ENCODE results near the gene YIPF3. TPM values are rescaled to one million over a fixed set of nuclear protein-coding genes. Genes with fewer than 3 reads are reported as not detected.
"Not testable (repeated sequence)": the region's sequence is repeated elsewhere in the genome, so short reads cannot be mapped to it uniquely, and the experiment has no call there.

The YIPF3 gene
- total RNA-seq, 4 donors from 2014 or later: 83.4 to 146 (median 103) TPM

DNA sequence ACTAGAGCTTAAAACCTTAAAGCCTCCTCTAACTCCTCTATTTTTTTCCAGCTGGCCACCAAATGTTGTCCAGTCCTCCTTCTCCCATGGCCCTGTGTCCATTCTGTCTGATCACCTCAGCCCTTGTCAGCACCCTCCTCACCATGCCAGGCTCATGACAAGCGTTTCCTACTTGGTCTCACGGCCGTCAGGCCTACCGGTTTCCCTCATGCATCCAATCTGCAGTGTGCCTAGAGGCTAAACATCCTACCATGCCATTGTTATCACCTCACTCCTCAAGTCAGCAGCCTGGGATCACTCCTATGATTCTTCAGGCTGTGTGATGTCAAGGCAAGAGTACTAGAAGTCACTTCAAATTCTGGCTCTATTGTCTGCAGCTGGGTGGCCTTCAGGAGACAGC, 49.0 kb downstream of the YIPF3 start:
- TF ChIP-seq, protein P1, sequence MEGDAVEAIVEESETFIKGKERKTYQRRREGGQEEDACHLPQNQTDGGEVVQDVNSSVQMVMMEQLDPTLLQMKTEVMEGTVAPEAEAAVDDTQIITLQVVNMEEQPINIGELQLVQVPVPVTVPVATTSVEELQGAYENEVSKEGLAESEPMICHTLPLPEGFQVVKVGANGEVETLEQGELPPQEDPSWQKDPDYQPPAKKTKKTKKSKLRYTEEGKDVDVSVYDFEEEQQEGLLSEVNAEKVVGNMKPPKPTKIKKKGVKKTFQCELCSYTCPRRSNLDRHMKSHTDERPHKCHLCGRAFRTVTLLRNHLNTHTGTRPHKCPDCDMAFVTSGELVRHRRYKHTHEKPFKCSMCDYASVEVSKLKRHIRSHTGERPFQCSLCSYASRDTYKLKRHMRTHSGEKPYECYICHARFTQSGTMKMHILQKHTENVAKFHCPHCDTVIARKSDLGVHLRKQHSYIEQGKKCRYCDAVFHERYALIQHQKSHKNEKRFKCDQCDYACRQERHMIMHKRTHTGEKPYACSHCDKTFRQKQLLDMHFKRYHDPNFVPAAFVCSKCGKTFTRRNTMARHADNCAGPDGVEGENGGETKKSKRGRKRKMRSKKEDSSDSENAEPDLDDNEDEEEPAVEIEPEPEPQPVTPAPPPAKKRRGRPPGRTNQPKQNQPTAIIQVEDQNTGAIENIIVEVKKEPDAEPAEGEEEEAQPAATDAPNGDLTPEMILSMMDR (IDR thresholded peaks at IDR 0.05): no peak
- TF ChIP-seq POLR2AphosphoS5 (IDR thresholded peaks at IDR 0.05): no peak
- no peak for TF ChIP-seq POLR2A (IDR thresholded peaks at IDR 0.05)
- no peak for TF ChIP-seq EP300 (IDR thresholded peaks at IDR 0.05; ENCODE audit: low read depth)
- DNase-seq: no peak
- no peak overlapping the region for H3K4me3 ChIP-seq
- peaks cover 34% of the 10 kb centered on the region for H3K27me3 ChIP-seq
- 84 to 85% methylated on average over 4 of the region's 4 CpGs for WGBS, 2 donors (ENCODE audit: low coverage in 1 of 2)
- intact Hi-C loops (cut with DNase I; ENCODE audit: low total_unique reads): no loop called here
- no peaks in the 10 kb centered on the region for H3K4me1 ChIP-seq
- H3K9me3 ChIP-seq: no peaks in the 10 kb centered on the region
- no peaks in the 10 kb centered on the region for H3K36me3 ChIP-seq
- no peak overlapping the region for H3K27ac ChIP-seq
- in situ Hi-C loops (cut with MboI; ENCODE audit: low pct_ligation_motif_present in 1 of 4, low pct_unique_long_range_greater_than_20kb in 1 of 4, low sequenced_read_pairs in 3 of 4): no loop called here

DNA sequence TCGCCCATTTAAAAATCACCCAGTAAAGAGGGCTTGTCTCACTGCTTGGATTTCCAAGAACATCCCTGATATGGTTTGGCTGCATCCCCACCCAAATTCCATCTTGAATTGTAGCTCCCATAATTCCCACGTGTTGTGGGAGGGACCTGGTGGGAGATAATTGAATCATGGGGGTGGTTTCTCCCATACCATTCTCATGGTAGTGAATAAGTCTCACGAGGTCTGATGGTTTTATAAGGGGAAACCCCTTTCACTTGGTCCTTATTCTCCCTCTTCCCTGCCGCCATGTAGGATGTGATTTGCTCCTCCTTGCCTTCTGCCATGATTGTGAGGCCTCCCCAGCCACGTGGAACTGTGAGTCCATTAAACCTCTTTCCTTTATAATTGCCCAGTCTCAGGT, 49.5 kb downstream of the YIPF3 start:
- H3K4me1 ChIP-seq; H3K9me3 ChIP-seq; DNase-seq; H3K4me3 ChIP-seq; in situ Hi-C loops (cut with MboI; ENCODE audit: low pct_ligation_motif_present in 1 of 4, low pct_unique_long_range_greater_than_20kb in 1 of 4, low sequenced_read_pairs in 3 of 4); intact Hi-C loops (cut with DNase I; ENCODE audit: low total_unique reads); H3K27ac ChIP-seq; H3K36me3 ChIP-seq: not testable (repeated sequence)
- WGBS, 2 donors (ENCODE audit: low coverage in 1 of 2): 51 to 60% methylated on average over 4 to 5 of the region's 5 CpGs
- peaks cover 39% of the 10 kb centered on the region for H3K27me3 ChIP-seq

DNA sequence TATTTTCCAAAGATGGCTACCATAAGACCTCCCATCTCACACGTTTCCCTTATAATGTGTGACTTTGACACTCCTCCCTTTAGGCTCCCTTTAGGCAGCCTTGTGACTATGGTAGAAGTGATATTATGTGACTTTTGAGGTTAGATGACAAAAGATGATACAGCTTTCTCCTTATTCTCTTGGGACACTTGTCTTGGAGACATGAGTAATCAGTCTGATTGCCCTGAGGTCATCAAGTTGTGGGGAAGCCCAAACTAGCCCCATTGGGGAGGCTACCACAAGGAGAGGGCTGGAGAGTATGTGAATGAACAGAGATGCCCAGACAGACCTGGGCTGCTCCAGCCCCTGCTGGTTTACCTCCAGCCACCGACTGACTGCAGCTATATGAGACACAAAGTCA, 50.8 kb downstream of the YIPF3 start:
- in situ Hi-C loops (cut with MboI; ENCODE audit: low pct_ligation_motif_present in 1 of 4, low pct_unique_long_range_greater_than_20kb in 1 of 4, low sequenced_read_pairs in 3 of 4) (no loop called here), intact Hi-C loops (cut with DNase I; ENCODE audit: low total_unique reads) (no loop called here)
- Histone ChIP-seq H3K9me3 (no peaks in the 10 kb centered on the region), H3K36me3 (no peaks in the 10 kb centered on the region), H3K27ac (no peak overlapping the region), H3K4me3 (no peak overlapping the region), H3K4me1 (no peaks in the 10 kb centered on the region), H3K27me3 (peaks cover 49% of the 10 kb centered on the region)
- no peak for DNase-seq
- WGBS, 2 donors (ENCODE audit: low coverage in 1 of 2): 40 to 76% methylated on average over 1 to 2 of the region's 2 CpGs
- TF ChIP-seq, protein P1 (IDR thresholded peaks at IDR 0.05): no peak
- no peak for TF ChIP-seq POLR2AphosphoS5 (IDR thresholded peaks at IDR 0.05)
- TF ChIP-seq EP300 (IDR thresholded peaks at IDR 0.05; ENCODE audit: low read depth): no peak
- no peak for TF ChIP-seq POLR2A (IDR thresholded peaks at IDR 0.05)

DNA sequence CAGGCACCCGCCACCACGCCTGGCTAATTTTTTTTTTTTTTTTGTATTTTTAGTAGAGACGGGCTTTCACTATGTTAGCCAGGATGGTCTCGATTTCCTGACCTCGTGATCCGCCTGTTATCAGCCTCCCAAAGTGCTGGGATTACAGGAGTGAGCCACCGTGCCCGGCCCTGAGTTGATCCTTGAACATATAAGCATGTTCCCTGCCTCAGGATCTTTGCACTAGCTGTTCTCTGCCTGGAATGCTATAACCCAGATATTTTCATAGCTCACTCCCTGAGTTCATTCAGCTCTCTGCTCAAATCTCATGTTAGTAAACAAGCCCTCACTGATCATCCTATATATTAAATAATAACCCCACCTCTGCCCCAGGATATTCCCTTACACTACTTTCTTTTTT, 52.4 kb downstream of the YIPF3 start:
- peaks cover 65% of the 10 kb centered on the region for H3K27me3 ChIP-seq
- intact Hi-C loops (cut with DNase I; ENCODE audit: low total_unique reads): no loop called here
- no peaks in the 10 kb centered on the region for H3K36me3 ChIP-seq
- H3K9me3 ChIP-seq: no peaks in the 10 kb centered on the region
- no peak overlapping the region for H3K27ac ChIP-seq
- 79 to 83% methylated on average over 8 of the region's 8 CpGs for WGBS, 2 donors (ENCODE audit: low coverage in 1 of 2)
- no peak overlapping the region for H3K4me3 ChIP-seq
- no peak for TF ChIP-seq POLR2A (IDR thresholded peaks at IDR 0.05)
- no peak for TF ChIP-seq EP300 (IDR thresholded peaks at IDR 0.05; ENCODE audit: low read depth)
- no peak for TF ChIP-seq POLR2AphosphoS5 (IDR thresholded peaks at IDR 0.05)
- TF ChIP-seq, protein P1 (IDR thresholded peaks at IDR 0.05): no peak
- no peaks in the 10 kb centered on the region for H3K4me1 ChIP-seq
- in situ Hi-C loops (cut with MboI; ENCODE audit: low pct_ligation_motif_present in 1 of 4, low pct_unique_long_range_greater_than_20kb in 1 of 4, low sequenced_read_pairs in 3 of 4): no loop called here
- no peak for DNase-seq

DNA sequence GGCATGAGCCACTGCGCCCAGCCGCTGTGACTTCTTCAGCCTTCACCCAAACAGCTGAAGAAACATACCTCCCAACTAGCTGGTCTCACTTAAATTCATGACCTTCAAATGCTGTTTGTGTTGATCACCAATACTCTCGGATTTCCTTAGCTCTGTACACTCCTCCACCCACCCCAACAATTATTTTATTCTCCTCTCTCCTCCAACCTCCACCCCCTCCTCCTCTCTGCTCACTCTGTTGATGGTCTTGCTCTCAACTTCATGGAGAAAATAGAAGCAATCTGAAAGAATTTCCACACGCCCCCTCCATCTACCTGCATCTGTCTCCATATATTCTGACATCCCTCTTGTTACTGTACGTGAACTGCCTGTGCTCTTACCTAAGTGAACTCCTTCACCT, 54.8 kb downstream of the YIPF3 start:
- no peak for DNase-seq
- H3K27ac ChIP-seq: no peak overlapping the region
- in situ Hi-C loops (cut with MboI; ENCODE audit: low pct_ligation_motif_present in 1 of 4, low pct_unique_long_range_greater_than_20kb in 1 of 4, low sequenced_read_pairs in 3 of 4) (no loop called here), intact Hi-C loops (cut with DNase I; ENCODE audit: low total_unique reads) (no loop called here)
- H3K36me3 ChIP-seq: no peaks in the 10 kb centered on the region
- 71 to 78% methylated on average over 1 to 5 of the region's 5 CpGs for WGBS, 2 donors (ENCODE audit: low coverage in 1 of 2)
- peaks cover 81% of the 10 kb centered on the region for H3K27me3 ChIP-seq
- no peaks in the 10 kb centered on the region for H3K4me1 ChIP-seq
- TF ChIP-seq POLR2A (IDR thresholded peaks at IDR 0.05): no peak
- no peak for TF ChIP-seq POLR2AphosphoS5 (IDR thresholded peaks at IDR 0.05)
- TF ChIP-seq, protein P1 (IDR thresholded peaks at IDR 0.05): no peak
- no peak for TF ChIP-seq EP300 (IDR thresholded peaks at IDR 0.05; ENCODE audit: low read depth)
- no peak overlapping the region for H3K4me3 ChIP-seq
- no peaks in the 10 kb centered on the region for H3K9me3 ChIP-seq
